Measurements from ENCODE around the gene FGD6.

GRCh38 chr12:95059984-95060383 lies 157.3 kb downstream of the FGD6 start:
- TF ChIP-seq POLR2A (IDR thresholded peaks at IDR 0.05) (no peak), CTCF (IDR thresholded peaks at IDR 0.05) (no peak)
